ENCODE measurements around the gene AFAP1. TPM values are rescaled to one million over a fixed set of nuclear protein-coding genes. Genes with fewer than 3 reads are reported as not detected.

AFAP1 gene
- total RNA-seq, 4 donors from 2014 or later, result 8.3 to 27.1 (median 11.1) TPM

DNA sequence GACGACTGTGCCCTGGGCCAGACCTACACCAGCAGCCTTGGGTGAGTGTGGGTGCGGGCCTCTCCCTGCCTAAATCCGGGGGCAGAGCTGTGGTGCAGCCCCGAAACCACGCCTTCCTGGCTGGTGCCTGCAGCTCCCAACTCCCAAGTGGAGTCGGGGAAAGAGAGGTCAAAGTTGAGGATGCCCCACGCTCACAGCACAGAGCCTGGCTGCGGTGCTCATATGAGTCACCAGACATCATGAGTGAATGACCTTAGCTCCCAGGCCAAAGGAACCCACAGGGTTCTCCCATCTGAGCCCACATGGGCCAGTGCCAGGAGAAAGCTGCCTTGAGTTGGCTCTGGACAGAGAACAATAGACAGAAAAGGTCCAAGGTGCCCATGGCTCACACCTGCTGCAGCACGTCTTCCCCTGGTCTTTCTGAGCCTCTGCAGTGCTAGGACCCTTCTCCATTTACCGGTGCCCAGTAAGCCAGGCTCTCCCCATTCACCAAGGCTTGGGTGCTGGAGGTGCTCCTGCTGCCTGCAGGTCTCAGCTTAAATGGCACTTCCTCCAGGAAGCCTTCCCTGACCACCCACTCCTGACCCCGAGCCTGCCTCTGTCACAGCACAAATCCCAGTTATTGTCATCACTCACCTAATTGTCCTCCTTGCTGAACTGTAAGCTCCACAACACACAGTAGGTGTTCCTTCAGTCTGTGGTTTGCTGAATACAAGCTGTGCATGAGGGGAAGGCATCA lies 224.2 kb downstream of the AFAP1 start:
- WGBS, result 79% methylated on average over 8 of the region's 11 CpGs
- H3K36me3 ChIP-seq, result no peaks in the 10 kb centered on the region

DNA sequence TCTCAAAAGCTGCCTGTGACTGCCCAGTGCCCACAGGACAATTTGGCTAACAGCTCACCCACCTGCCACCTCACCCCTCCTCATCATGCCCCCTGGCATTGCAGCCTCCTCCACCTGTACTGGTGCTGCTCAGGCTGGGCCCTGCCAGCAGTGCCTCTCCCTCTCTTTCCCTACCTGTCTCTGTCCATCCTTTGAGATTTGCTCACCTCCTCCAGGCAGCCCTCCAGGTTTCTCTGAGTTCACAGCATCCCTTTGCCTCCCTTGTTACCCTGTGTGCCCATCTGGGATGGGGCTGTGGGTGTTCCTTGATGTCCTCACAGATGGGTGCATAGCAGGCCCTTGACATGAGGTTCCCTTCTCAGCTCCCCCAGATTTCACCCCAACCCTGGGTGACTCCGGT lies 224.9 kb downstream of the AFAP1 start:
- DNase-seq (ENCODE audit: low spot score in 2 of 2), result no peak
- TF ChIP-seq, protein P1, sequence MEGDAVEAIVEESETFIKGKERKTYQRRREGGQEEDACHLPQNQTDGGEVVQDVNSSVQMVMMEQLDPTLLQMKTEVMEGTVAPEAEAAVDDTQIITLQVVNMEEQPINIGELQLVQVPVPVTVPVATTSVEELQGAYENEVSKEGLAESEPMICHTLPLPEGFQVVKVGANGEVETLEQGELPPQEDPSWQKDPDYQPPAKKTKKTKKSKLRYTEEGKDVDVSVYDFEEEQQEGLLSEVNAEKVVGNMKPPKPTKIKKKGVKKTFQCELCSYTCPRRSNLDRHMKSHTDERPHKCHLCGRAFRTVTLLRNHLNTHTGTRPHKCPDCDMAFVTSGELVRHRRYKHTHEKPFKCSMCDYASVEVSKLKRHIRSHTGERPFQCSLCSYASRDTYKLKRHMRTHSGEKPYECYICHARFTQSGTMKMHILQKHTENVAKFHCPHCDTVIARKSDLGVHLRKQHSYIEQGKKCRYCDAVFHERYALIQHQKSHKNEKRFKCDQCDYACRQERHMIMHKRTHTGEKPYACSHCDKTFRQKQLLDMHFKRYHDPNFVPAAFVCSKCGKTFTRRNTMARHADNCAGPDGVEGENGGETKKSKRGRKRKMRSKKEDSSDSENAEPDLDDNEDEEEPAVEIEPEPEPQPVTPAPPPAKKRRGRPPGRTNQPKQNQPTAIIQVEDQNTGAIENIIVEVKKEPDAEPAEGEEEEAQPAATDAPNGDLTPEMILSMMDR (IDR thresholded peaks at IDR 0.05), result no peak
- TF ChIP-seq EP300 (IDR thresholded peaks at IDR 0.05) (no peak), POLR2AphosphoS5 (IDR thresholded peaks at IDR 0.05) (no peak), POLR2A (IDR thresholded peaks at IDR 0.05) (no peak)
- H3K4me1 ChIP-seq, result peaks cover 3% of the 10 kb centered on the region
- H3K27ac ChIP-seq, result no peak overlapping the region
- H3K36me3 ChIP-seq, result no peaks in the 10 kb centered on the region
- H3K4me3 ChIP-seq, result no peak overlapping the region
- H3K9me3 ChIP-seq, result no peaks in the 10 kb centered on the region
- no peaks in the 10 kb centered on the region for H3K27me3 ChIP-seq
- 85% methylated on average over 1 of the region's 1 CpG for WGBS

More for the DNA sequence above, 224.2 kb downstream of the AFAP1 start:
- Histone ChIP-seq H3K9me3 (no peaks in the 10 kb centered on the region), H3K4me1 (peaks cover 3% of the 10 kb centered on the region), H3K27ac (no peak overlapping the region), H3K4me3 (no peak overlapping the region), H3K27me3 (no peaks in the 10 kb centered on the region)
- no peak for TF ChIP-seq POLR2AphosphoS5 (IDR thresholded peaks at IDR 0.05)
- TF ChIP-seq, protein P1 (IDR thresholded peaks at IDR 0.05), result no peak
- TF ChIP-seq EP300 (IDR thresholded peaks at IDR 0.05), result no peak
- no peak for TF ChIP-seq POLR2A (IDR thresholded peaks at IDR 0.05)
- DNase-seq (ENCODE audit: low spot score in 2 of 2), result no peak

DNA sequence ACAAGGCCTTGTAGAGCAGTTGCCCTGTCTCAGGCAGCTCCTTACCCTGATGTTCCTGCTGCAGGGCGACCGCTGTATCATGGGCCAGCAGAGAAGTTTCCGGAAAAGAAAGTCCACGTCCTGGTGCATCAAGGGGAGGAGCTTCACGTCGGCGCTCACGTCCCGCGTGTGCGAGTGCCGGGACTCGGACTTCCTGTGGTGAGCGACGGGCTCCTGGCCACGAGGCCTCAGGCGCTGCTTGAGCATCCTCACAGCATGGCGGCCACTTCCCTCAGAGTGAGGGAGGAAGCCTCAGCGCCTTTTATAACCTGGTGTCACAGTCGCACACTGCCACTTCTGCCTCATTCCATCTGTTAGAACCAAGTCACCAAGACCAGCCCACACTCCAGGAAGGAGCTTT lies 225.5 kb downstream of the AFAP1 start:
- Histone ChIP-seq H3K27ac (no peak overlapping the region), H3K4me1 (peaks cover under 1% of the 10 kb centered on the region), H3K4me3 (no peak overlapping the region), H3K27me3 (no peaks in the 10 kb centered on the region), H3K9me3 (no peaks in the 10 kb centered on the region), H3K36me3 (no peaks in the 10 kb centered on the region)
- DNase-seq (ENCODE audit: low spot score in 2 of 2), result no peak
- 93% methylated on average over 16 of the region's 20 CpGs for WGBS
- TF ChIP-seq POLR2AphosphoS5 (IDR thresholded peaks at IDR 0.05) (no peak), POLR2A (IDR thresholded peaks at IDR 0.05) (no peak), EP300 (IDR thresholded peaks at IDR 0.05) (no peak)
- TF ChIP-seq, protein P1 (IDR thresholded peaks at IDR 0.05), result no peak

DNA sequence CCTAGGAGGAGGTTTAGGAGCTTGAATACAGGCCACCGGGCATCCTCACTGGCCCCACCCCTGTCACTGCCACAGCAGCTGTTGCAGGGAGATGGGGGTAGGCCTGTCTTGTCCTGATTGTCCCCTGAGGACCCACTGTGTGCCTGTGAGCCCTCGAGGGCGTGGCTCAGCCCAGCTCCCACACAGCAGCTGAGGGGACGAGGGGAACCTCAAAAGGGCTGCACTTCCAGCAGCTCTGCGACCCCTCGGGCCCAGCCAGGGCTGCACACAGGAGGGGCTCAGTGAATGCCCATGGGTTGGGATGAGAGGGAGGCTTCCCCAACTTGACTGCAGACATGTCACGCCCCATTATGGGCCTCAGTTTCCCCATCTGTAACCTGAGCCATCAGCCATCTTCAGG lies 225.9 kb downstream of the AFAP1 start:
- Histone ChIP-seq H3K36me3 (no peaks in the 10 kb centered on the region), H3K4me1 (no peaks in the 10 kb centered on the region), H3K27ac (no peak overlapping the region), H3K27me3 (no peaks in the 10 kb centered on the region), H3K9me3 (no peaks in the 10 kb centered on the region), H3K4me3 (no peak overlapping the region)
- TF ChIP-seq POLR2AphosphoS5 (IDR thresholded peaks at IDR 0.05) (no peak), EP300 (IDR thresholded peaks at IDR 0.05) (no peak), POLR2A (IDR thresholded peaks at IDR 0.05) (no peak)
- TF ChIP-seq, protein P1 (IDR thresholded peaks at IDR 0.05), result no peak
- WGBS, result 73% methylated on average over 3 of the region's 7 CpGs
- DNase-seq (ENCODE audit: low spot score in 2 of 2), result no peak

DNA sequence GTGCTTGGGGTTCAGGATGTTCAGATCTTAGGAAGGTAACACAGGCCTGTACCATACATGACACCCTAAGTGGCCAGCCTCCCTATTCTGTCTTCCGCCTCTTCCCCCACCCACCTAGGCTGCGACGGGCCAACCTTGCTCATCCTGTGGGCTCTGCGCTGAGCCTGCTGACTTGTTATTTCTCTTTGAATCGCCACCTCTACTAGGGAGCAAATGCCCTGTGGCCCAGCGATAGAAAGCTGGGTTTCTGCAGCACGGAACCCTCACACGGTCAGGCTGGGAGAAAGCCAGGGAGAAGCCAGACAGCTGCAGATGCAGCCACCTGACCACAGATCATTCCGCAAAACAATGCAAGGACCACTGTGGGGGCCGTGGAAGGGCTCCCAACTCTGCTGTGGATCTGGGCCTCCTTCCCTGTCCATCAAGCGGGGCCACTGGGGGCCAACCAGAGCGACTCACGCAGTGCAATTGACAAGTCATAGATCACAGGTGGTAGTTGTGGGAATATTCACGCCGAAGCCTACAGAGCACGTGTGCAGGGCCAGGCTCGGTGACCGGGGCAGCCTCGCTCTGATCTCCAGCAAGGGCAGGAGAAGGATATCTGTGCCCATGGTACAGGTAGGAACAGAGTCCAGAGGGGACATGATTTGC lies 227.5 kb downstream of the AFAP1 start:
- H3K27ac ChIP-seq, result no peak overlapping the region
- WGBS, result 86% methylated on average over 13 of the region's 19 CpGs
- DNase-seq (ENCODE audit: low spot score in 2 of 2), result no peak
- no peaks in the 10 kb centered on the region for H3K9me3 ChIP-seq
- no peak overlapping the region for H3K4me3 ChIP-seq
- no peaks in the 10 kb centered on the region for H3K27me3 ChIP-seq
- TF ChIP-seq EP300 (IDR thresholded peaks at IDR 0.05) (no peak), POLR2AphosphoS5 (IDR thresholded peaks at IDR 0.05) (no peak), POLR2A (IDR thresholded peaks at IDR 0.05) (no peak)
- TF ChIP-seq, protein P1 (IDR thresholded peaks at IDR 0.05), result no peak
- H3K4me1 ChIP-seq, result no peaks in the 10 kb centered on the region
- H3K36me3 ChIP-seq, result no peaks in the 10 kb centered on the region
